Uterus (tissue), 2 donors: ENCODE results near the gene TCEAL8.

ENCODE experiments used
- CTCF ChIP-seq, 4 experiments: fragments of 200-600 bp in 2 of 4; fragments of 450-650 bp in 2 of 4; sonication (generic) in 2 of 4; IDR thresholded peaks; one replicate each; pipeline ENCODE4 v1.5.1; 2016 to 2019; ENCODE audit warnings: antibody characterized with exemption in 4 of 4, mild to moderate bottlenecking in 2 of 4, moderate library complexity in 1 of 4
- POLR2A ChIP-seq, 2 donors: fragments of 450-650 bp; IDR thresholded peaks; one replicate each; pipeline ENCODE4 v1.6.1; 2016; ENCODE audit warnings: antibody characterized with exemption in 2 of 2, mild to moderate bottlenecking in 1 of 2, moderate library complexity in 1 of 2

GRCh38 chrX:103248553-103248952, 6.4 kb downstream of the TCEAL8 start:
- TF ChIP-seq CTCF (IDR thresholded peaks at IDR 0.05) (peak in 2 of 4 experiments; percentile 20 to 21), POLR2A (IDR thresholded peaks at IDR 0.05) (no peak)
